Esophagus muscularis mucosa (tissue), 3 donors: ENCODE results near the gene DAAM2.

Experiments
- CTCF ChIP-seq, 3 experiments: fragments of 200-600 bp in 2 of 3; fragments of 450-650 bp in 1 of 3; sonication (generic) in 2 of 3; IDR thresholded peaks; one replicate each; pipeline ENCODE4 v1.5.1; 2017 to 2019; ENCODE audit warnings: antibody characterized with exemption in 3 of 3, mild to moderate bottlenecking in 2 of 3, moderate library complexity in 1 of 3
- POLR2A ChIP-seq: fragments of 450-650 bp; IDR thresholded peaks from one replicate; pipeline ENCODE4 v1.6.1; 2017; ENCODE audit warnings: antibody characterized with exemption, moderate library complexity, mild to moderate bottlenecking, low read depth

DNA sequence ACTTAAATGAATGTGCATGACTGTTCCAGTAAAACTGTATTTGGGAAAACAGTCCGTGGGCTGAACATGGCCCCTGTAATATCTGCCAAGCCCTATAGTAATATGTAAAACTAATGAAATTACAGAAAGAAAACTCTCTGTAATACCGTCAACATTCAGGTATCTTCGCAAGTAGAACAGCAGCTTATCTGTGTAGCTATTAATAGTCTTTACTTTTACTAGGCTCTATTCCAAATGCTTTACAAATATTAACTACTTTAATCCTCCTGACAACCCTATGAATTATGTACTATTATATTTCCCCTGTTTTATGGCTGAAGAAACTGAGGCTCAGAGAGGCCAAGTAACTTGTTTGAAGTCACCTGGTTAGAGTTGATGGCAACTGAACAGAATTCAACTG lies 57.1 kb downstream of the DAAM2 start:
- no peak for TF ChIP-seq CTCF (IDR thresholded peaks at IDR 0.05)
- no peak for TF ChIP-seq POLR2A
